Measurements from ENCODE around the gene FKRP. TPM values are rescaled to one million over a fixed set of nuclear protein-coding genes. Genes with fewer than 3 reads are reported as not detected.

FKRP gene
- total RNA-seq, 1 experiment from 2014 or later = 24.1 TPM

- TF ChIP-seq USF2 (CRISPR knock-in tag; IDR thresholded peaks at IDR 0.05) (no peak), ZNF263 (CRISPR knock-in tag; IDR thresholded peaks at IDR 0.05; ENCODE audit: low read depth) (no peak), EMX1 (CRISPR knock-in tag; IDR thresholded peaks at IDR 0.05) (no peak), MAX (CRISPR knock-in tag; IDR thresholded peaks at IDR 0.05) (no peak)
These were observed 14.3 kb upstream of the FKRP start (continued) for GRCh38 chr19:46731584-46731983.

- ATAC-seq = no peak
- Mint-ChIP-seq H3K4me1 (peaks cover 6% of the 10 kb centered on the region), H3K4me3 (no peak overlapping the region), H3K36me3 (peaks cover 64% of the 10 kb centered on the region), H3K27ac (no peak overlapping the region; the same call in 1 of the 2 replicates), H3K27me3 (ENCODE audit: low read depth) (no peaks in the 10 kb centered on the region), H3K9me3 (no peaks in the 10 kb centered on the region)
- TF ChIP-seq FOXP4 (CRISPR knock-in tag; IDR thresholded peaks at IDR 0.05) (no peak), ATF6 (CRISPR knock-in tag; IDR thresholded peaks at IDR 0.05) (no peak), MYBL2 (CRISPR knock-in tag; IDR thresholded peaks at IDR 0.05) (no peak), ATF1 (CRISPR knock-in tag; IDR thresholded peaks at IDR 0.05) (no peak), SMAD3 (CRISPR knock-in tag; IDR thresholded peaks at IDR 0.05; ENCODE audit: borderline replicate concordance) (no peak), SMAD4 (CRISPR knock-in tag; IDR thresholded peaks at IDR 0.05) (no peak), FOXP1 (CRISPR knock-in tag; IDR thresholded peaks at IDR 0.05; ENCODE audit: borderline replicate concordance) (no peak), IRF2 (CRISPR knock-in tag; IDR thresholded peaks at IDR 0.05; ENCODE audit: borderline replicate concordance, low read depth) (no peak), GRHL2 (CRISPR knock-in tag; IDR thresholded peaks at IDR 0.05; ENCODE audit: insufficient replicate concordance, severe bottlenecking) (no peak), ATF3 (CRISPR knock-in tag; conservative IDR thresholded peaks at IDR 0.05) (no peak), ZNF396 (CRISPR knock-in tag; IDR thresholded peaks at IDR 0.05; ENCODE audit: borderline replicate concordance) (no peak), HMGA2 (CRISPR knock-in tag; IDR thresholded peaks at IDR 0.05) (no peak)
- TF ChIP-seq, protein P1, sequence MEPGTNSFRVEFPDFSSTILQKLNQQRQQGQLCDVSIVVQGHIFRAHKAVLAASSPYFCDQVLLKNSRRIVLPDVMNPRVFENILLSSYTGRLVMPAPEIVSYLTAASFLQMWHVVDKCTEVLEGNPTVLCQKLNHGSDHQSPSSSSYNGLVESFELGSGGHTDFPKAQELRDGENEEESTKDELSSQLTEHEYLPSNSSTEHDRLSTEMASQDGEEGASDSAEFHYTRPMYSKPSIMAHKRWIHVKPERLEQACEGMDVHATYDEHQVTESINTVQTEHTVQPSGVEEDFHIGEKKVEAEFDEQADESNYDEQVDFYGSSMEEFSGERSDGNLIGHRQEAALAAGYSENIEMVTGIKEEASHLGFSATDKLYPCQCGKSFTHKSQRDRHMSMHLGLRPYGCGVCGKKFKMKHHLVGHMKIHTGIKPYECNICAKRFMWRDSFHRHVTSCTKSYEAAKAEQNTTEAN (CRISPR knock-in tag; IDR thresholded peaks at IDR 0.05) = no peak
- POLR2A ChIA-PET = interaction anchor here (0.6 kb wide), 1 partner anchor 315 kb away, joined by 4 read pairs; no protein-coding TSS in a partner anchor
- DNase-seq (ENCODE audit: low spot score) = no peak
- CTCF ChIA-PET = interaction anchor here (2.0 to 3.5 kb wide), 2 partner anchors 21 to 34 kb away, joined by 10 to 16 read pairs; no protein-coding TSS in a partner anchor
These were observed 13.5 kb upstream of the FKRP start for GRCh38 chr19:46732172-46732938.
